ENCODE data around the gene SP6. TPM values are rescaled to one million over a fixed set of nuclear protein-coding genes. Genes with fewer than 3 reads are reported as not detected.

The SP6 gene
- total and polyA plus RNA-seq, 3 donors from 2014 or later = 0.31 to 0.79 (median 0.43) TPM

DNA sequence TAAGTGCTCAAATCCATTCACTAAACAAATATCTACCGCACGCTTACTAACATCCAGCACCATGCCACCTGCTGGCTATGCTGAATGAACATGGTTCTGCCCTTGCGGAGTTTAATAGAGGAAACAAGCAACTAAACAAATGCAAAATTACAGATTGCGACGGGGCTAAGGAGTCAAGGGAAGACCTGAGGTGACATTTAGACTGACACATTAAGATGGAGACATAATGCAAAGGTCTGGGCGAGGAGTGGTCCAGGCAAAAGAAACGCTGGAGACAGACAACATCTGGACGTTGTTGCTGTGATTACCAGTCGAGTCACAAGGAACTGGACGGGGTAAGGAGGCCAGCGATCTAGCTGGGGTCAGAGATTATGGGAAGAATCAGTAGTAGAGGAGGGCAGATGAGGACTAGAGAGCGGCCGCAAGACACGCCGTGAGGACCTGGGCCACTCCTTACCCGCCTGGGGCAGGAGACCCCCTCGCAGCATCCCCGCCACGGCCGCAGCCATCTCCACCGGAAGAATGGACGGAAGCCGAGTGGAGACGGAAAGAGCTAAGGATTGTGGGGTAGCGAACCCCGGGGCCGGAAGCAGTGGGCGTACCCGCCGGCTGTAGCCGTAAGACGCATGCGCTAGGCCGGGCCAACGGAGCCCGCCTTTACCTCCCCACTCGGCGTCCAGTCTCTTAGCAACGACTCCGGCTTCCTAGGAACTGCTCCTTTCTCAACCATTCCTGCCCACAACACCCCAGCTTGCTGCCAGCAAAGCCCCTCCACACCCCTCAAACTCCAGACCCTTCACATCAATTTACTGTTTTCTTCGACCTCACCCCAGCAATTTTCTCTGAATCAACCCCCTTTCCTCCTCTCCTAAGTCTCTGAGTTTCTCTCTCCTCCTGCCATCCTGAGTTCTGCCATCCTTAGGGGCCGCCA, 19.7 kb downstream of the SP6 start, which contains the start of the genes LRRC46 and MRPL10:
TSS of gene LRRC46 (plus strand) at position 668 of the 931 bp plus-strand sequence. CDS start 320 bp downstream, outside the sequence.
TSS of gene MRPL10 (minus strand) at position 539 of the 931 bp plus-strand sequence. CDS start at position 509, 30 bp downstream.
- TF ChIP-seq POLR2A (IDR thresholded peaks at IDR 0.05) = no peak
- TF ChIP-seq, protein P1, sequence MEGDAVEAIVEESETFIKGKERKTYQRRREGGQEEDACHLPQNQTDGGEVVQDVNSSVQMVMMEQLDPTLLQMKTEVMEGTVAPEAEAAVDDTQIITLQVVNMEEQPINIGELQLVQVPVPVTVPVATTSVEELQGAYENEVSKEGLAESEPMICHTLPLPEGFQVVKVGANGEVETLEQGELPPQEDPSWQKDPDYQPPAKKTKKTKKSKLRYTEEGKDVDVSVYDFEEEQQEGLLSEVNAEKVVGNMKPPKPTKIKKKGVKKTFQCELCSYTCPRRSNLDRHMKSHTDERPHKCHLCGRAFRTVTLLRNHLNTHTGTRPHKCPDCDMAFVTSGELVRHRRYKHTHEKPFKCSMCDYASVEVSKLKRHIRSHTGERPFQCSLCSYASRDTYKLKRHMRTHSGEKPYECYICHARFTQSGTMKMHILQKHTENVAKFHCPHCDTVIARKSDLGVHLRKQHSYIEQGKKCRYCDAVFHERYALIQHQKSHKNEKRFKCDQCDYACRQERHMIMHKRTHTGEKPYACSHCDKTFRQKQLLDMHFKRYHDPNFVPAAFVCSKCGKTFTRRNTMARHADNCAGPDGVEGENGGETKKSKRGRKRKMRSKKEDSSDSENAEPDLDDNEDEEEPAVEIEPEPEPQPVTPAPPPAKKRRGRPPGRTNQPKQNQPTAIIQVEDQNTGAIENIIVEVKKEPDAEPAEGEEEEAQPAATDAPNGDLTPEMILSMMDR (IDR thresholded peaks at IDR 0.05) = peak in 1 of 3 experiments; percentile 9
- Histone ChIP-seq H3K4me1 (peaks cover 13% of the 10 kb centered on the region), H3K36me3 (ENCODE audit: low read depth, missing control alignments) (no peaks in the 10 kb centered on the region), H3K9me3 (no peaks in the 10 kb centered on the region), H3K4me3 (peak within 1 kb of the TSS; percentile 67 to 78), H3K27ac (peak within 1 kb of the TSS; percentile 14 to 54), H3K27me3 (no peaks in the 10 kb centered on the region)
- DNase-seq = peak; percentile 96
- 0% methylated on average over 42 of the region's 42 CpGs for whole genome bisulfite sequencing, 2 donors
- intact Hi-C loops (cut with DNase I; ENCODE audit: low total_unique reads) = no loop called here

DNA sequence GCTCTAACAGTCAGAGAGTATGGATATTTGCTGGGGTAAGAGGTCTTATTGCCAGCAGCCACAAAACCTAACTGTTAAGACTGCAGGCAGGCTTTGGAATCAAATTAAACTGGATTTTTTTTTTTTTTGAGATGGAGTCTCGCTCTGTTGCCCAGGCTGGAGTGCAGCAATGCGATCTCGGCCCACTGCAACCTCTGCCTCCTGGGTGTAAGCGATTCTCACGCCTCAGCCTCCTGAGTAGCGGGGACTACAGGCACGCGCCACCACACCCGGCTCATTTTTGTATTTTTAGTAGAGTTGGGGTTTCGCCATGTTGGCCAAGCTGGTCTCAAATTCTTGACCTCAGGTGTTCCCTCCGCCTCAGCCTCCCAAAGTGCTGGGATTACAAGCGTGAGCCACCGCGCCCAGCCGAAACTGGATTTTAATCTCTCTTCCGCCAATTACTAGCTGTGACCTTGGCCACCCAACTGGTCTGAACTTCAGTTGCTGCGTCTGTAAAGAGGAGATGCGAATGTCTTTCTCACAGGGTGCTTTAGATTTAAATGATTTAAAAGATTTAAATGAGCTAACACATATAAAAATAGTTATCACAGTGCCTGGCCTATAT, 20.5 kb downstream of the SP6 start:
- TF ChIP-seq, protein P1 (IDR thresholded peaks at IDR 0.05) = no peak
- TF ChIP-seq POLR2A (IDR thresholded peaks at IDR 0.05) = no peak
- DNase-seq = no peak
- H3K4me1 ChIP-seq = peaks cover 13% of the 10 kb centered on the region
- intact Hi-C loops (cut with DNase I; ENCODE audit: low total_unique reads) = no loop called here
- H3K27me3 ChIP-seq = no peaks in the 10 kb centered on the region
- no peaks in the 10 kb centered on the region for H3K9me3 ChIP-seq
- H3K4me3 ChIP-seq = peak overlapping the region; percentile 67 to 78
- H3K27ac ChIP-seq = peak overlapping the region in 1 of 2 donors; percentile 54
- H3K36me3 ChIP-seq (ENCODE audit: low read depth, missing control alignments) = no peaks in the 10 kb centered on the region
- 40 to 50% methylated on average over 18 of the region's 18 CpGs for WGBS, 2 donors

DNA sequence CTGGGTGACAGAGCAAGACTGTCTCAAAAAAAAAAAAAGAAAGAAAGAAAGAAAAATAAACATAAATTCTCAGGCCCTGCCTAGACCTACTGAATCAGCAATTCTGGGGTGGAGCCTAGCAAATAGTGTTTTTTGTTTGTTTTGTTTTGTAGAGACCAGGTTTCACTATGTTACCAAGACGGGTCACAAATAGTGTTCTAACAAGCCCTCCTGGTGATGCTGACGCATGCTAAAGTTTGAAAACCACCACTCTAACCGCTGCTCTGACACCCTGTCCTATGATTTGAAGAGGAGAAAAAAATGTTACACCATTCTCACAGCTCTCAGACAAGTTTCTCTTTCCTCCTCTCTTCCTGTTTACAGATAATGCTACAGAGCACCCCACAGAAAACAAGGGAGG, 21.1 kb downstream of the SP6 start:
- Histone ChIP-seq H3K27ac (no peak overlapping the region), H3K27me3 (no peaks in the 10 kb centered on the region), H3K4me3 (no peak overlapping the region), H3K4me1 (peaks cover 13% of the 10 kb centered on the region), H3K9me3 (no peaks in the 10 kb centered on the region), H3K36me3 (ENCODE audit: low read depth, missing control alignments) (no peaks in the 10 kb centered on the region)
- intact Hi-C loops (cut with DNase I; ENCODE audit: low total_unique reads) = no loop called here
- WGBS, 2 donors = 69 to 82% methylated on average over 3 of the region's 3 CpGs
- TF ChIP-seq, protein P1 (IDR thresholded peaks at IDR 0.05) = no peak
- no peak for TF ChIP-seq POLR2A (IDR thresholded peaks at IDR 0.05)
- DNase-seq = no peak

DNA sequence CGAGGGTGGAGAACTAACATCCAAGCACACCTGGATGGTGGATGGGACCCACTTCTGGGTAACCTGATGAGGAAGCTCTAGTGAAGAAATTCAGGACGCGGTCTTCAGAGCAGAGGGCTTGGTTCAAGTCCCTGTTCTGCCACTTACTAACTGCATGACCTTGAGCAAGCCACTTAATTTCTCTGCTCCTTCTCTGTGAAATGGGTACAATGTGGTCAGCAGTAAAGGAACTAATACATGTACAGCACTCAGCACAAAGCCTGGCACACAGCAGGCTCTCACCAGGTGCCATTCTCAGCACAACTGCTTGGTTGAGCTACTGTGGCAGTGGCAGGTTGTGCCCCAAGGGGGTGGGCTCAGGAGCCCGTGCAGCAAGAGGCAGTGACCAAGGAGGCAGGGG, 27.4 kb downstream of the SP6 start:
- Histone ChIP-seq H3K4me3 (no peak overlapping the region), H3K4me1 (peaks cover 9% of the 10 kb centered on the region), H3K27ac (no peak overlapping the region), H3K36me3 (ENCODE audit: low read depth, missing control alignments) (no peaks in the 10 kb centered on the region), H3K9me3 (no peaks in the 10 kb centered on the region), H3K27me3 (no peaks in the 10 kb centered on the region)
- intact Hi-C loops (cut with DNase I; ENCODE audit: low total_unique reads) = no loop called here
- TF ChIP-seq, protein P1 (IDR thresholded peaks at IDR 0.05) = no peak
- no peak for TF ChIP-seq POLR2A (IDR thresholded peaks at IDR 0.05)
- 85 to 90% methylated on average over 4 of the region's 4 CpGs for WGBS, 2 donors
- no peak for DNase-seq
